GM12878 (cell line): ENCODE measurements around the gene IGHMBP2. TPM values are rescaled to one million over a fixed set of nuclear protein-coding genes. Genes with fewer than 3 reads are reported as not detected.

Experiments
- RBBP5 ChIP-seq: fragments of 200-600 bp; sonication (generic); conservative IDR thresholded peaks from 2 replicates; pipeline ENCODE4 v1.6.1; 2016
- polyA plus RNA-seq, 11 experiments: library from polyadenylated mRNA; depleted of rRNA in 4 of 11; unstranded in 6 of 11; stranded (reverse) in 5 of 11; fragments of >200 nt; fragmentation: Nextera tagmentation in 4 of 11; fragmentation: Illumina TruSeq in 1 of 11; extraction: Ambion mirVana in 4 of 11; extraction: Trizol in 1 of 11; gene quantifications; 1 replicate in 1 of 11; 2 replicates in 10 of 11; pipeline versions ENCODE4 v1.2.1 to v1.2.3, GENCODE V29; 2011 to 2016; ENCODE audit warnings: inconsistent platforms in 2 of 11, missing spikeins in 2 of 11, low read depth in 1 of 11
- total RNA-seq, 4 experiments: library from RNA; depleted of rRNA in 3 of 4; stranded (reverse); fragments of >200 nt in 3 of 4; fragmentation: Illumina TruSeq in 1 of 4; extraction: Trizol in 1 of 4; gene quantifications; 2 replicates each; pipeline versions ENCODE4 v1.2.1 to v1.2.3, GENCODE V29; 2013 to 2021
- TF ChIP-seq, protein P1 (sequence below), 3 experiments: IDR thresholded peaks in 2 of 3; conservative IDR thresholded peaks in 1 of 3; 2 replicates each; pipeline ENCODE4 v1.5.1; 2011; ENCODE audit warnings: low read depth in 3 of 3, low read length in 3 of 3, mild to moderate bottlenecking in 3 of 3, control low read depth in 2 of 3, moderate library complexity in 2 of 3, inconsistent platforms in 1 of 3, mixed read lengths in 1 of 3; ENCODE audit not compliant: control insufficient read depth in 2 of 3, insufficient read depth in 1 of 3; ENCODE audit errors: extremely low read depth in 1 of 3
- TF ChIP-seq, protein P2 (sequence below): fragments of 450-650 bp; IDR thresholded peaks from 2 replicates; pipeline ENCODE4 v1.6.1; 2017; ENCODE audit warnings: mild to moderate bottlenecking, moderate library complexity
- TF ChIP-seq, protein P3 (sequence below): IDR thresholded peaks from 2 replicates; pipeline ENCODE4 v1.6.1; 2012; ENCODE audit warnings: mild to moderate bottlenecking, low read depth, low read length

The IGHMBP2 gene
- total and polyA plus RNA-seq, 10 of the 15 experiments (the other 5 are each of a cell fraction or from before 2014, with no cell fraction given): 1.4 to 20.1 (median 11.2) TPM

DNA sequence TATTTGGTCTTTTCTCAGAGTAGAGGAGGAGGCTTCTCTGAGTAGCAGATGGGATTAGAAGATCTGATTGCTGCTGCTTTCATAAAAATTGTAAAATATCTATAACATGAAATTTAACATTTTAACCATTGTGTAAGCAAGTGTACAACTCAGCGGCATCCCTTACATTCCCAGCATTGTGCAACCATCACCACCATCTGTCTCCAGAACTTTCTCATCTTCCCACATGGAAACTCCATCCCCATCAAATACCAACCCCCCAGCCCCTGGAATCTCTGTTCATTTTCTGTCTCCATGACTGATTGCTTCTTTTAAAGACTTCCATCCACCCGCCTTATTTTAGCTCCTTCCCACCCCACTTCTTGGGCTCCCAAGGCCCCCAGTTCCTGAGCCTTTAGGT lies 44.8 kb downstream of the IGHMBP2 start (continued):
- TF ChIP-seq, protein P1, sequence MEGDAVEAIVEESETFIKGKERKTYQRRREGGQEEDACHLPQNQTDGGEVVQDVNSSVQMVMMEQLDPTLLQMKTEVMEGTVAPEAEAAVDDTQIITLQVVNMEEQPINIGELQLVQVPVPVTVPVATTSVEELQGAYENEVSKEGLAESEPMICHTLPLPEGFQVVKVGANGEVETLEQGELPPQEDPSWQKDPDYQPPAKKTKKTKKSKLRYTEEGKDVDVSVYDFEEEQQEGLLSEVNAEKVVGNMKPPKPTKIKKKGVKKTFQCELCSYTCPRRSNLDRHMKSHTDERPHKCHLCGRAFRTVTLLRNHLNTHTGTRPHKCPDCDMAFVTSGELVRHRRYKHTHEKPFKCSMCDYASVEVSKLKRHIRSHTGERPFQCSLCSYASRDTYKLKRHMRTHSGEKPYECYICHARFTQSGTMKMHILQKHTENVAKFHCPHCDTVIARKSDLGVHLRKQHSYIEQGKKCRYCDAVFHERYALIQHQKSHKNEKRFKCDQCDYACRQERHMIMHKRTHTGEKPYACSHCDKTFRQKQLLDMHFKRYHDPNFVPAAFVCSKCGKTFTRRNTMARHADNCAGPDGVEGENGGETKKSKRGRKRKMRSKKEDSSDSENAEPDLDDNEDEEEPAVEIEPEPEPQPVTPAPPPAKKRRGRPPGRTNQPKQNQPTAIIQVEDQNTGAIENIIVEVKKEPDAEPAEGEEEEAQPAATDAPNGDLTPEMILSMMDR (IDR thresholded peaks at IDR 0.05 in 2 of 3, conservative IDR thresholded peaks at IDR 0.05 in 1 of 3; ENCODE audit: control insufficient read depth in 2 of 3, extremely low read depth in 1 of 3, insufficient read depth in 1 of 3, low read depth in 3 of 3, low read length in 3 of 3): no peak
- TF ChIP-seq, protein P2, sequence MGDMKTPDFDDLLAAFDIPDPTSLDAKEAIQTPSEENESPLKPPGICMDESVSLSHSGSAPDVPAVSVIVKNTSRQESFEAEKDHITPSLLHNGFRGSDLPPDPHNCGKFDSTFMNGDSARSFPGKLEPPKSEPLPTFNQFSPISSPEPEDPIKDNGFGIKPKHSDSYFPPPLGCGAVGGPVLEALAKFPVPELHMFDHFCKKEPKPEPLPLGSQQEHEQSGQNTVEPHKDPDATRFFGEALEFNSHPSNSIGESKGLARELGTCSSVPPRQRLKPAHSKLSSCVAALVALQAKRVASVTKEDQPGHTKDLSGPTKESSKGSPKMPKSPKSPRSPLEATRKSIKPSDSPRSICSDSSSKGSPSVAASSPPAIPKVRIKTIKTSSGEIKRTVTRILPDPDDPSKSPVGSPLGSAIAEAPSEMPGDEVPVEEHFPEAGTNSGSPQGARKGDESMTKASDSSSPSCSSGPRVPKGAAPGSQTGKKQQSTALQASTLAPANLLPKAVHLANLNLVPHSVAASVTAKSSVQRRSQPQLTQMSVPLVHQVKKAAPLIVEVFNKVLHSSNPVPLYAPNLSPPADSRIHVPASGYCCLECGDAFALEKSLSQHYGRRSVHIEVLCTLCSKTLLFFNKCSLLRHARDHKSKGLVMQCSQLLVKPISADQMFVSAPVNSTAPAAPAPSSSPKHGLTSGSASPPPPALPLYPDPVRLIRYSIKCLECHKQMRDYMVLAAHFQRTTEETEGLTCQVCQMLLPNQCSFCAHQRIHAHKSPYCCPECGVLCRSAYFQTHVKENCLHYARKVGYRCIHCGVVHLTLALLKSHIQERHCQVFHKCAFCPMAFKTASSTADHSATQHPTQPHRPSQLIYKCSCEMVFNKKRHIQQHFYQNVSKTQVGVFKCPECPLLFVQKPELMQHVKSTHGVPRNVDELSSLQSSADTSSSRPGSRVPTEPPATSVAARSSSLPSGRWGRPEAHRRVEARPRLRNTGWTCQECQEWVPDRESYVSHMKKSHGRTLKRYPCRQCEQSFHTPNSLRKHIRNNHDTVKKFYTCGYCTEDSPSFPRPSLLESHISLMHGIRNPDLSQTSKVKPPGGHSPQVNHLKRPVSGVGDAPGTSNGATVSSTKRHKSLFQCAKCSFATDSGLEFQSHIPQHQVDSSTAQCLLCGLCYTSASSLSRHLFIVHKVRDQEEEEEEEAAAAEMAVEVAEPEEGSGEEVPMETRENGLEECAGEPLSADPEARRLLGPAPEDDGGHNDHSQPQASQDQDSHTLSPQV: no peak
- TF ChIP-seq, protein P3, sequence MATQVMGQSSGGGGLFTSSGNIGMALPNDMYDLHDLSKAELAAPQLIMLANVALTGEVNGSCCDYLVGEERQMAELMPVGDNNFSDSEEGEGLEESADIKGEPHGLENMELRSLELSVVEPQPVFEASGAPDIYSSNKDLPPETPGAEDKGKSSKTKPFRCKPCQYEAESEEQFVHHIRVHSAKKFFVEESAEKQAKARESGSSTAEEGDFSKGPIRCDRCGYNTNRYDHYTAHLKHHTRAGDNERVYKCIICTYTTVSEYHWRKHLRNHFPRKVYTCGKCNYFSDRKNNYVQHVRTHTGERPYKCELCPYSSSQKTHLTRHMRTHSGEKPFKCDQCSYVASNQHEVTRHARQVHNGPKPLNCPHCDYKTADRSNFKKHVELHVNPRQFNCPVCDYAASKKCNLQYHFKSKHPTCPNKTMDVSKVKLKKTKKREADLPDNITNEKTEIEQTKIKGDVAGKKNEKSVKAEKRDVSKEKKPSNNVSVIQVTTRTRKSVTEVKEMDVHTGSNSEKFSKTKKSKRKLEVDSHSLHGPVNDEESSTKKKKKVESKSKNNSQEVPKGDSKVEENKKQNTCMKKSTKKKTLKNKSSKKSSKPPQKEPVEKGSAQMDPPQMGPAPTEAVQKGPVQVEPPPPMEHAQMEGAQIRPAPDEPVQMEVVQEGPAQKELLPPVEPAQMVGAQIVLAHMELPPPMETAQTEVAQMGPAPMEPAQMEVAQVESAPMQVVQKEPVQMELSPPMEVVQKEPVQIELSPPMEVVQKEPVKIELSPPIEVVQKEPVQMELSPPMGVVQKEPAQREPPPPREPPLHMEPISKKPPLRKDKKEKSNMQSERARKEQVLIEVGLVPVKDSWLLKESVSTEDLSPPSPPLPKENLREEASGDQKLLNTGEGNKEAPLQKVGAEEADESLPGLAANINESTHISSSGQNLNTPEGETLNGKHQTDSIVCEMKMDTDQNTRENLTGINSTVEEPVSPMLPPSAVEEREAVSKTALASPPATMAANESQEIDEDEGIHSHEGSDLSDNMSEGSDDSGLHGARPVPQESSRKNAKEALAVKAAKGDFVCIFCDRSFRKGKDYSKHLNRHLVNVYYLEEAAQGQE: no peak
- no peak for TF ChIP-seq RBBP5
